GM19395 (cell line): ENCODE data around the gene FAM90A1.
"Not testable (repeated sequence)": the region's sequence is repeated elsewhere in the genome, so short reads cannot be mapped to it uniquely, and the experiment has no call there.

Source experiments
- ATAC-seq: cut with Tn5 transposase; IDR thresholded peaks from one replicate; pipeline ENCODE4 v1.9.1; 2021; ENCODE audit warnings: mild to moderate bottlenecking, moderate library complexity; ENCODE audit not compliant: unreplicated experiment

The FAM90A1 gene

GRCh38 chr12:8233935-8234495 is 6.6 kb upstream of the FAM90A1 start:
- ATAC-seq = not testable (repeated sequence)

GRCh38 chr12:8233300-8233855 is 6.0 kb upstream of the FAM90A1 start:
- not testable (repeated sequence) for ATAC-seq

- ATAC-seq = not testable (repeated sequence)
Measured at GRCh38 chr12:8231666-8232608, 4.5 kb upstream of the FAM90A1 start.

- ATAC-seq = not testable (repeated sequence)
Measured at GRCh38 chr12:8231049-8231448, 3.6 kb upstream of the FAM90A1 start.

- not testable (repeated sequence) for ATAC-seq
Measured at GRCh38 chr12:8229486-8229885, 2.1 kb upstream of the FAM90A1 start.

- ATAC-seq = not testable (repeated sequence)
Measured at GRCh38 chr12:8228607-8229006, 1.2 kb upstream of the FAM90A1 start.

GRCh38 chr12:8227732-8228077 is 287 bp upstream of the FAM90A1 start:
- not testable (repeated sequence) for ATAC-seq

- ATAC-seq = no peak
Measured at GRCh38 chr12:8226355-8226754, 1.1 kb downstream of the FAM90A1 start.

GRCh38 chr12:8224782-8225181 is 2.6 kb downstream of the FAM90A1 start:
- not testable (repeated sequence) for ATAC-seq

- ATAC-seq = not testable (repeated sequence)
Measured at GRCh38 chr12:8223646-8224045, 3.8 kb downstream of the FAM90A1 start.

- ATAC-seq = not testable (repeated sequence)
Measured at GRCh38 chr12:8222303-8222702, 5.1 kb downstream of the FAM90A1 start.

- not testable (repeated sequence) for ATAC-seq
Measured at GRCh38 chr12:8221844-8222243, 5.6 kb downstream of the FAM90A1 start.

- not testable (repeated sequence) for ATAC-seq
Measured at GRCh38 chr12:8221375-8221774, 6.0 kb downstream of the FAM90A1 start.

GRCh38 chr12:8218711-8219382 is 8.6 kb downstream of the FAM90A1 start:
- not testable (repeated sequence) for ATAC-seq

- ATAC-seq = not testable (repeated sequence)
Measured at GRCh38 chr12:8197685-8198308, 29.6 kb downstream of the FAM90A1 start.

GRCh38 chr12:8188088-8188487 is 39.3 kb downstream of the FAM90A1 start:
- not testable (repeated sequence) for ATAC-seq

- ATAC-seq = not testable (repeated sequence)
Measured at GRCh38 chr12:8184206-8184605, 43.2 kb downstream of the FAM90A1 start.

GRCh38 chr12:8183346-8183745 is 44.1 kb downstream of the FAM90A1 start:
- not testable (repeated sequence) for ATAC-seq

GRCh38 chr12:8182923-8183322 is 44.5 kb downstream of the FAM90A1 start:
- ATAC-seq = not testable (repeated sequence)

- not testable (repeated sequence) for ATAC-seq
Measured at GRCh38 chr12:8181271-8181670, 46.1 kb downstream of the FAM90A1 start.
